Lower leg skin (tissue), 4 donors: ENCODE results near the gene ABCC9. TPM values are rescaled to one million over a fixed set of nuclear protein-coding genes. Genes with fewer than 3 reads are reported as not detected.

ENCODE experiments used
- DNase-seq, 2 donors: peaks; one replicate each; pipeline ENCODE4 v3.0.0-alpha.2; 2019; ENCODE audit warnings: low spot score in 2 of 2
- H3K4me3 ChIP-seq: fragments of 200-600 bp; sonication (generic); 2 replicates; pipeline ENCODE4 v1.5.1; 2017; ENCODE audit warnings: mild to moderate bottlenecking, low read depth; ENCODE audit not compliant: poor library complexity, severe bottlenecking
- CTCF ChIP-seq, 3 donors: fragments of 450-650 bp; IDR thresholded peaks; one replicate each; pipeline ENCODE4 v1.5.1; 2016; ENCODE audit warnings: antibody characterized with exemption in 3 of 3, mild to moderate bottlenecking in 3 of 3, moderate library complexity in 2 of 3
- POLR2A ChIP-seq, 2 donors: fragments of 450-650 bp; IDR thresholded peaks; one replicate each; pipeline ENCODE4 v1.6.1; 2016 to 2017; ENCODE audit warnings: antibody characterized with exemption in 2 of 2, mild to moderate bottlenecking in 1 of 2, moderate library complexity in 1 of 2
- WGBS, 2 donors: methylation state at CpG; one replicate each; pipeline ENCODE4 v1.1.5; 2018; 5-methylcytosine and 5-hydroxymethylcytosine counted together
- intact Hi-C: fragments of 100-400 bp; cut with DNase I; formaldehyde crosslinking; loops from one replicate; pipeline ENCODE4 v1.15.0; 2023; ENCODE audit warnings: low total_unique reads
- total RNA-seq, 4 donors: library from RNA; depleted of rRNA; stranded (reverse); fragments of >200 nt; gene quantifications; one replicate each; pipeline ENCODE4 v1.1.0, GENCODE V29; 2016

ABCC9 gene
- total RNA-seq, 4 donors from 2014 or later = 2.5 to 15.9 (median 7.2) TPM

GRCh38 chr12:21819236-21819635 lies 122.0 kb downstream of the ABCC9 start:
- TF ChIP-seq POLR2A (IDR thresholded peaks at IDR 0.05) (no peak), CTCF (IDR thresholded peaks at IDR 0.05) (no peak)
- DNase-seq = no peak
- no peak overlapping the region for H3K4me3 ChIP-seq
- WGBS, 2 donors = 20 to 22% methylated on average over 2 of the region's 2 CpGs
- intact Hi-C loops = no loop called here

- no peak for DNase-seq
- intact Hi-C loops = no loop called here
- no peak overlapping the region for H3K4me3 ChIP-seq
- no peak for TF ChIP-seq POLR2A (IDR thresholded peaks at IDR 0.05)
- TF ChIP-seq CTCF (IDR thresholded peaks at IDR 0.05) = no peak
- 10 to 32% methylated on average over 2 of the region's 2 CpGs for WGBS, 2 donors
Measured at GRCh38 chr12:21818627-21819026, 122.6 kb downstream of the ABCC9 start.

GRCh38 chr12:21815306-21816062 lies 125.7 kb downstream of the ABCC9 start:
- DNase-seq = no peak
- WGBS, 2 donors = 50 to 56% methylated on average over 1 of the region's 1 CpG
- intact Hi-C loops = no loop called here
- no peak overlapping the region for H3K4me3 ChIP-seq
- TF ChIP-seq CTCF (IDR thresholded peaks at IDR 0.05) = no peak
- TF ChIP-seq POLR2A (IDR thresholded peaks at IDR 0.05) = no peak

- intact Hi-C loops = no loop called here
- no peak overlapping the region for H3K4me3 ChIP-seq
- TF ChIP-seq POLR2A (IDR thresholded peaks at IDR 0.05) (no peak), CTCF (IDR thresholded peaks at IDR 0.05) (no peak)
- DNase-seq = no peak
- WGBS, 2 donors = 81 to 88% methylated on average over 3 of the region's 3 CpGs
Measured at GRCh38 chr12:21814814-21815213, 126.4 kb downstream of the ABCC9 start.

- no peak for DNase-seq
- H3K4me3 ChIP-seq = no peak overlapping the region
- 88 to 93% methylated on average over 2 of the region's 2 CpGs for WGBS, 2 donors
- intact Hi-C loops = no loop called here
- TF ChIP-seq CTCF (IDR thresholded peaks at IDR 0.05) = no peak
- TF ChIP-seq POLR2A (IDR thresholded peaks at IDR 0.05) = no peak
Measured at GRCh38 chr12:21814327-21814726, 126.9 kb downstream of the ABCC9 start.

GRCh38 chr12:21813751-21814150 lies 127.5 kb downstream of the ABCC9 start:
- no peak for DNase-seq
- no peak overlapping the region for H3K4me3 ChIP-seq
- intact Hi-C loops = no loop called here
- WGBS, 2 donors = 86% methylated on average over 3 of the region's 3 CpGs
- TF ChIP-seq POLR2A (IDR thresholded peaks at IDR 0.05) (no peak), CTCF (IDR thresholded peaks at IDR 0.05) (no peak)
